OCI-LY3 (cell line): ENCODE data around the gene DDA1.

Source experiments
- CTCF ChIP-seq: fragments of 200-600, 300-600 bp; sonication (generic); IDR thresholded peaks from 2 replicates; pipeline ENCODE4 v1.5.1; 2014; ENCODE audit warnings: antibody characterized with exemption, low read length, low read depth
- EZH2phosphoT487 ChIP-seq: fragments of 200-600 bp; shearing (Covaris generic); IDR thresholded peaks from 2 replicates; pipeline ENCODE4 v1.6.1; 2018; ENCODE audit warnings: antibody characterized with exemption, mixed run types, low read depth

- TF ChIP-seq CTCF: no peak
- TF ChIP-seq EZH2phosphoT487: no peak
Measured at GRCh38 chr19:17357724-17358123, 48.4 kb downstream of the DDA1 start.
